K562 (cell line): ENCODE data around the gene ARMH4. TPM values are rescaled to one million over a fixed set of nuclear protein-coding genes. Genes with fewer than 3 reads are reported as not detected.

Source experiments
- ATAC-seq: fragments of 200-7000 bp; cut with Tn5 transposase; 3 replicates; pipeline ENCODE4 v1.9.1; 2020; ENCODE audit warnings: moderate library complexity
- BruUV-seq: library from RNA; stranded (reverse); fragments of 400-500 nt; replicated peaks from 2 replicates; lab custom pipeline; 2021; lab: Mats Ljungman, UMichigan
- CTCF ChIA-PET: fragments of 300-600 bp; formaldehyde crosslinking; extraction: SDS; loops from one replicate; lab custom pipeline; 2021; ENCODE audit warnings: low intra/inter-chr PET ratio; lab: Yijun Ruan, JAX
- POLR2A ChIA-PET: fragments of 300-600, 350-650 bp; sonication (Branson Sonifier 250); formaldehyde crosslinking; extraction: SDS; loops from one replicate; lab custom pipeline; 2021; ENCODE audit warnings: antibody characterized with exemption, inconsistent platforms; lab: Yijun Ruan, JAX
- DNase-seq, 4 experiments: peaks; one replicate each; pipeline versions ENCODE4 v3.0.0 to v3.0.0-alpha.2; 2011 to 2018; ENCODE audit warnings: low spot score in 3 of 4, mixed read lengths in 3 of 4; ENCODE audit errors: extremely low read depth in 1 of 4
- FAIRE-seq: peaks from 2 replicates; lab custom pipeline; 2011; peaks lifted over from hg19 to GRCh38; lab: Jason Lieb, UNC
- H2AFZ ChIP-seq: 2 replicates; pipeline ENCODE4 v1.6.0; 2011; ENCODE audit warnings: low read depth, low read length, control low read depth, inconsistent platforms
- H3K27ac ChIP-seq: fragments of 200-600 bp; 3 replicates; pipeline ENCODE4 v1.8.0; 2011; ENCODE audit warnings: low read depth, mild to moderate bottlenecking, control low read depth, inconsistent platforms, low read length, moderate library complexity, mixed read lengths; ENCODE audit errors: extremely low read depth
- H3K27me3 ChIP-seq, 2 experiments: fragments of 300-600 bp in 1 of 2; 2 replicates in 1 of 2; 3 replicates in 1 of 2; pipeline versions ENCODE4 v1.6.0 to v1.8.0; 2011; ENCODE audit warnings: inconsistent platforms in 2 of 2, low read length in 2 of 2, mild to moderate bottlenecking in 1 of 2, mixed read lengths in 1 of 2, moderate library complexity in 1 of 2; ENCODE audit not compliant: control insufficient read depth in 2 of 2, insufficient read depth in 2 of 2
- H3K36me3 ChIP-seq: fragments of 300-600 bp; 3 replicates; pipeline ENCODE4 v1.8.0; 2011; ENCODE audit warnings: mild to moderate bottlenecking, low read length, inconsistent platforms; ENCODE audit not compliant: control insufficient read depth, insufficient read depth
- H3K4me1 ChIP-seq, 2 experiments: fragments of 200-600 bp in 1 of 2; replicated peaks in 1 of 2; 2 replicates in 1 of 2; 3 replicates in 1 of 2; pipeline versions ENCODE4 v1.5.1 to v1.8.0; 2011; ENCODE audit warnings: inconsistent platforms in 2 of 2, low read length in 2 of 2, mild to moderate bottlenecking in 1 of 2, mixed read lengths in 1 of 2, moderate library complexity in 1 of 2; ENCODE audit not compliant: control insufficient read depth in 2 of 2, insufficient read depth in 2 of 2
- H3K4me2 ChIP-seq: 2 replicates; pipeline ENCODE4 v1.6.1; 2011; ENCODE audit warnings: low read length, control low read depth, inconsistent platforms, mixed read lengths; ENCODE audit not compliant: insufficient read depth
- H3K4me3 ChIP-seq: fragments of 200-600 bp; sonication (generic), shearing (Covaris generic); 2 replicates; pipeline ENCODE4 v1.5.1; 2016; ENCODE audit warnings: control low read depth, inconsistent platforms
- H3K79me2 ChIP-seq: fragments of 200-600 bp; 3 replicates; pipeline ENCODE4 v1.8.0; 2011; ENCODE audit warnings: low read length, inconsistent platforms; ENCODE audit not compliant: control insufficient read depth, insufficient read depth
- H3K9ac ChIP-seq, 2 experiments: 2 replicates each; pipeline versions ENCODE4 v1.6.0 to v1.6.1; 2011; ENCODE audit warnings: low read depth in 2 of 2, low read length in 2 of 2, control low read depth in 1 of 2, inconsistent platforms in 1 of 2, mild to moderate bottlenecking in 1 of 2, mixed read lengths in 1 of 2; ENCODE audit not compliant: insufficient read depth in 1 of 2
- H3K9me1 ChIP-seq: one replicate; pipeline ENCODE4 v1.6.0; 2011; ENCODE audit warnings: inconsistent platforms, mild to moderate bottlenecking, low read length, moderate library complexity; ENCODE audit not compliant: control insufficient read depth, insufficient read depth
- H3K9me3 ChIP-seq: replicated peaks from 2 replicates; pipeline ENCODE4 v1.5.1; 2011; ENCODE audit warnings: low read depth, low read length, inconsistent platforms; ENCODE audit not compliant: control insufficient read depth, insufficient read depth
- H4K20me1 ChIP-seq: replicated peaks from 2 replicates; pipeline ENCODE4 v1.6.1; 2011; ENCODE audit warnings: low read length, inconsistent platforms, mixed read lengths; ENCODE audit not compliant: control insufficient read depth, insufficient read depth
- DLX4 ChIP-seq: fragments of 250-450 bp; sonication (Bioruptor Pico); IDR thresholded peaks from 2 replicates; pipeline ENCODE4 v1.6.1; 2021; ENCODE audit warnings: mild to moderate bottlenecking
- PHF21A ChIP-seq: fragments of 450-650 bp; IDR thresholded peaks from 2 replicates; pipeline ENCODE4 v1.6.1; 2017; ENCODE audit warnings: low read depth, borderline replicate concordance
- STAT5A ChIP-seq: IDR thresholded peaks from 2 replicates; pipeline ENCODE4 v1.6.1; 2012; ENCODE audit warnings: low read length, inconsistent platforms, borderline replicate concordance
- ZBTB17 ChIP-seq: fragments of 450-650 bp; formaldehyde crosslinking; IDR thresholded peaks from 2 replicates; pipeline ENCODE4 v1.4.0; 2020; ENCODE audit warnings: mild to moderate bottlenecking
- ZNF609 ChIP-seq: sonication (generic); formaldehyde crosslinking; IDR thresholded peaks from 2 replicates; pipeline ENCODE4 v1.8.1; 2023; ENCODE audit warnings: missing genetic modification reagents, mild to moderate bottlenecking, borderline replicate concordance
- ZNF740 ChIP-seq, 3 experiments: fragments of 200-800 bp in 1 of 3; sonication (Bioruptor generic) in 1 of 3; sonication (generic) in 1 of 3; formaldehyde crosslinking in 1 of 3; IDR thresholded peaks; 2 replicates each; pipeline versions ENCODE4 v1.6.1 to v1.8.0; 2016 to 2022; ENCODE audit warnings: mild to moderate bottlenecking in 2 of 3, missing compliant biosample characterization in 2 of 3, missing genetic modification characterization in 2 of 3, missing genetic modification reagents in 1 of 3
- WGBS: fragments of 100-300 bp; shearing (Covaris generic); methylation state at CpG from one replicate; pipeline ENCODE4 v1.1.6; 2016; ENCODE audit warnings: low coverage, mixed read lengths; ENCODE audit not compliant: insufficient coverage; ENCODE audit errors: missing lambda C conversion rate; 5-methylcytosine and 5-hydroxymethylcytosine counted together
- in situ Hi-C: fragments of 300-500 bp; cut with MboI; formaldehyde crosslinking; loops from 4 replicates; pipeline ENCODE4 v1.15.0; 2018; ENCODE audit warnings: inconsistent platforms, mixed read lengths
- intact Hi-C: fragments of 100-400 bp; cut with micrococcal nuclease; formaldehyde crosslinking; loops from 2 replicates; pipeline ENCODE4 v1.14.2; 2022
- polyA plus RNA-seq, 8 experiments: library from polyadenylated mRNA; depleted of rRNA in 4 of 8; stranded (reverse) in 5 of 8; unstranded in 3 of 8; fragments of >200 nt; fragmentation: Nextera tagmentation in 2 of 8; fragmentation: Illumina TruSeq in 1 of 8; extraction: Ambion mirVana in 2 of 8; extraction: Trizol in 1 of 8; gene quantifications; 2 replicates each; pipeline versions ENCODE4 v1.2.1 to v1.2.3, GENCODE V29; 2011 to 2014; ENCODE audit warnings: inconsistent platforms in 1 of 8, missing spikeins in 1 of 8
- total RNA-seq, 7 experiments: library from RNA; depleted of rRNA in 6 of 7; stranded (reverse); fragments of >200 nt in 6 of 7; fragmentation: Illumina TruSeq in 2 of 7; extraction: Trizol in 2 of 7; gene quantifications; 2 replicates each; pipeline versions ENCODE4 v1.2.1 to v1.2.3, GENCODE V29; 2011 to 2021; ENCODE audit warnings: low replicate concordance in 1 of 7

Gene ARMH4
- total and polyA plus RNA-seq, 9 of the 15 experiments (the other 6 are each of a cell fraction or from before 2014, with no cell fraction given), result 0.06 to 0.98 (median 0.07) TPM; not detected in 2

GRCh38 chr14:58193542-58193941 lies 41.5 kb upstream of the ARMH4 start:
- no peak for FAIRE-seq
- CTCF ChIA-PET, result no interaction called here
- TF ChIP-seq DLX4 (CRISPR knock-in tag) (no peak), PHF21A (no peak), ZNF609 (CRISPR knock-in tag) (no peak), ZBTB17 (CRISPR knock-in tag) (no peak), STAT5A (no peak), ZNF740 (CRISPR knock-in tag; IDR thresholded peaks at IDR 0.05) (no peak), ZNF740 (tag; IDR thresholded peaks at IDR 0.05) (no peak)

More at GRCh38 chr14:58193542-58193941, 41.5 kb upstream of the ARMH4 start:
- DNase-seq (no peak), ATAC-seq (no peak)
- H3K27ac ChIP-seq, result no peak overlapping the region
- H3K9me1 ChIP-seq, result no peaks in the 10 kb centered on the region
- no peaks in the 10 kb centered on the region for H4K20me1 ChIP-seq
- peaks cover 0 to 15% of the 10 kb centered on the region in 2 experiments; a peak in 2 of 5 replicates for H3K4me1 ChIP-seq
- H3K4me2 ChIP-seq, result no peak overlapping the region
- POLR2A ChIA-PET, result interaction anchor here (1.1 kb wide), 1 partner anchor 10 kb away, joined by 3 read pairs; no protein-coding TSS in a partner anchor
- H3K79me2 ChIP-seq, result no peaks in the 10 kb centered on the region
- BruUV-seq, result no TSS peak
- intact Hi-C loops, result no loop called here
- 66% methylated on average over 2 of the region's 2 CpGs for WGBS
- H3K36me3 ChIP-seq, result no peaks in the 10 kb centered on the region
- in situ Hi-C loops, result no loop called here
- no peak overlapping the region for H3K9ac ChIP-seq
- H3K4me3 ChIP-seq, result no peak overlapping the region
- peak overlapping the region; percentile 58; the same call in 1 of the 2 replicates for H2AFZ ChIP-seq
- H3K9me3 ChIP-seq, result no peaks in the 10 kb centered on the region
- H3K27me3 ChIP-seq, result no peaks in the 10 kb centered on the region
